Esophagus muscularis mucosa (tissue), 4 donors: ENCODE data around the gene ATP8B2. TPM values are rescaled to one million over a fixed set of nuclear protein-coding genes. Genes with fewer than 3 reads are reported as not detected.

Source experiments
- DNase-seq: peaks from one replicate; pipeline ENCODE4 v3.0.0-alpha.2; 2017; ENCODE audit errors: extremely low spot score
- H3K27ac ChIP-seq, 4 donors: fragments of 200-600 bp; sonication (generic); replicated peaks in 1 of 4; 1 replicate in 3 of 4; 2 replicates in 1 of 4; pipeline ENCODE4 v1.5.1; 2016 to 2019; ENCODE audit warnings: mild to moderate bottlenecking in 1 of 4
- H3K27me3 ChIP-seq, 4 donors: fragments of 200-600 bp; sonication (generic); one replicate each; pipeline versions ENCODE4 v1.5.1 to v1.6.0; 2016 to 2019
- H3K36me3 ChIP-seq, 4 donors: fragments of 200-600 bp; sonication (generic); one replicate each; pipeline ENCODE4 v1.5.1; 2016 to 2019
- H3K4me1 ChIP-seq, 4 donors: fragments of 200-600 bp; sonication (generic); one replicate each; pipeline ENCODE4 v1.5.1; 2016 to 2019
- H3K4me3 ChIP-seq, 4 donors: fragments of 200-600 bp; sonication (generic); 1 replicate in 2 of 4; 2 replicates in 2 of 4; pipeline ENCODE4 v1.5.1; 2016 to 2019; ENCODE audit warnings: mild to moderate bottlenecking in 4 of 4, moderate library complexity in 1 of 4
- H3K9me3 ChIP-seq, 4 donors: fragments of 200-600 bp; sonication (generic); 1 replicate in 3 of 4; 2 replicates in 1 of 4; pipeline ENCODE4 v1.5.1; 2016 to 2019
- EP300 ChIP-seq: sonication (generic); formaldehyde crosslinking; IDR thresholded peaks from one replicate; pipeline ENCODE4 v1.6.1; 2017; ENCODE audit warnings: antibody characterized with exemption
- POLR2A ChIP-seq: fragments of 450-650 bp; IDR thresholded peaks from one replicate; pipeline ENCODE4 v1.6.1; 2017; ENCODE audit warnings: antibody characterized with exemption, moderate library complexity, mild to moderate bottlenecking, low read depth
- POLR2AphosphoS5 ChIP-seq, 2 donors: sonication (generic); formaldehyde crosslinking; IDR thresholded peaks; one replicate each; pipeline ENCODE4 v1.6.1; 2017; ENCODE audit warnings: antibody characterized with exemption in 2 of 2
- WGBS: methylation state at CpG from one replicate; pipeline ENCODE4 v1.1.5; 2018; 5-methylcytosine and 5-hydroxymethylcytosine counted together
- intact Hi-C: fragments of 100-400 bp; cut with DNase I; formaldehyde crosslinking; loops from one replicate; pipeline ENCODE4 v1.15.1; 2023
- small RNA-seq, 3 donors: library from RNA; depleted of rRNA; stranded (forward); fragments of <200 nt; gene quantifications; one replicate each; pipeline ENCODE3, GENCODE V24; 2016
- total RNA-seq, 4 donors: library from RNA; depleted of rRNA; stranded (reverse); fragments of >200 nt; gene quantifications; one replicate each; pipeline versions ENCODE4 v1.1.0 to v1.2.1, GENCODE V29; 2016
- TF ChIP-seq, protein P1 (sequence below), 3 experiments: fragments of 200-600 bp in 2 of 3; fragments of 450-650 bp in 1 of 3; sonication (generic) in 2 of 3; IDR thresholded peaks; one replicate each; pipeline ENCODE4 v1.5.1; 2017 to 2019; ENCODE audit warnings: antibody characterized with exemption in 3 of 3, mild to moderate bottlenecking in 2 of 3, moderate library complexity in 1 of 3

ATP8B2 gene
- total RNA-seq, 4 donors from 2014 or later, result 108 to 178 (median 128) TPM

DNA sequence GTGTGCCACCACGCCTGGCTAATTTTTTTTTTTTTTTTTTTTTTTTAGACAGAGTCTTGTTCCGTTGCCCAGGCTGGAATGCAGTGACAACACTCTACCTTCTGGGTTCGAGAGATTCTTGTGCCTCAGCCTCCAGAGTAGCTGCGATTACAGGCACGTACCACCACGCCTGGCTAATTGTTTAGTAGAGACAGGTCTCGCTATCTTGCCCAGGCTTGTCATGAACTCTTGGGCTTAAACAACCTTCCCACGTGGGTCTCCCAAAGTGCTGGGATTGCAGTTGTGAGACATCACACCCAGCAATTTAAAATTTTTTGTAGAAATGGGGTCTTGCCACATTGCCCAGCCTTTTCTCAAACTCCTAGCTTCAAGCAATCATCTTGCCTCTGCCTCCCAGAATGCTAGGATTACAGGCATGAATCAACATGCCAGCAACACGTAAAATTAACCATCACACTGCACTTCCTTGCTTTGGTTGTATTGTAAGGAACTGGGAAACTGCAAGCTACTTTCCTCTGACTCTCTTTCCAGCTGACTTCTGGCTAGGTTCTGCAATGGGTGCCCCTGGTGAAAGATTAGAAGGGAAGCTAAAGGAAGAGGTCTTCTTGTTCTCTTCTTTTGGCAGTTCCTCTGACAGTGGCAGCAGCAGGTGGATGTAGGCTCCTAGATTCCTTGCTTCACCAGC lies 65.9 kb downstream of the ATP8B2 start:
- no peak for TF ChIP-seq POLR2AphosphoS5 (IDR thresholded peaks at IDR 0.05)
- Histone ChIP-seq H3K4me1 (no peaks in the 10 kb centered on the region), H3K27ac (no peak overlapping the region), H3K36me3 (no peaks in the 10 kb centered on the region), H3K9me3 (no peaks in the 10 kb centered on the region), H3K4me3 (no peak overlapping the region), H3K27me3 (no peaks in the 10 kb centered on the region)
- WGBS, result 82% methylated on average over 9 of the region's 9 CpGs
- intact Hi-C loops, result no loop called here
- no peak for DNase-seq

DNA sequence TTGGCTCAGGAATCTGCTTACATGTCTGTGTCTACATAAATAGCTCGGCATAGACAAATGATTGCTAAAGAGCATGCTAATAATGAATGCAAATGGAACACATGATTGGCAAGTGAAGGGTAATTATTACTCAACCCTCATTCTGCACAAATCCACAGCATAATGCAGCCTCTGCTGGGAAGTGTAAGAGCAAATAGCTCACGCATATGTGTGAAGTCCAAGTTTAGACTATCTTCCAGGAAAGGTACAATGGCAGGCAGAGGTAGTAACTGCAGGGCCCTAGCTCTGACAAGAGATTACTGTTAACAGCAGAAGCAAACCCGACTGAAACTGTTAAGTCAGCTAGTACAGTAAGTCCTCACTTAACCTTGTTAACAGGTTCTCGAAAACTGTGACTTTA lies 72.8 kb downstream of the ATP8B2 start:
- Histone ChIP-seq H3K36me3 (no peaks in the 10 kb centered on the region), H3K27me3 (no peaks in the 10 kb centered on the region), H3K9me3 (no peaks in the 10 kb centered on the region), H3K27ac (no peak overlapping the region), H3K4me3 (no peak overlapping the region), H3K4me1 (no peaks in the 10 kb centered on the region)
- WGBS, result 73% methylated on average over 4 of the region's 4 CpGs
- TF ChIP-seq POLR2AphosphoS5 (IDR thresholded peaks at IDR 0.05), result no peak
- no peak for TF ChIP-seq EP300
- TF ChIP-seq, protein P1, sequence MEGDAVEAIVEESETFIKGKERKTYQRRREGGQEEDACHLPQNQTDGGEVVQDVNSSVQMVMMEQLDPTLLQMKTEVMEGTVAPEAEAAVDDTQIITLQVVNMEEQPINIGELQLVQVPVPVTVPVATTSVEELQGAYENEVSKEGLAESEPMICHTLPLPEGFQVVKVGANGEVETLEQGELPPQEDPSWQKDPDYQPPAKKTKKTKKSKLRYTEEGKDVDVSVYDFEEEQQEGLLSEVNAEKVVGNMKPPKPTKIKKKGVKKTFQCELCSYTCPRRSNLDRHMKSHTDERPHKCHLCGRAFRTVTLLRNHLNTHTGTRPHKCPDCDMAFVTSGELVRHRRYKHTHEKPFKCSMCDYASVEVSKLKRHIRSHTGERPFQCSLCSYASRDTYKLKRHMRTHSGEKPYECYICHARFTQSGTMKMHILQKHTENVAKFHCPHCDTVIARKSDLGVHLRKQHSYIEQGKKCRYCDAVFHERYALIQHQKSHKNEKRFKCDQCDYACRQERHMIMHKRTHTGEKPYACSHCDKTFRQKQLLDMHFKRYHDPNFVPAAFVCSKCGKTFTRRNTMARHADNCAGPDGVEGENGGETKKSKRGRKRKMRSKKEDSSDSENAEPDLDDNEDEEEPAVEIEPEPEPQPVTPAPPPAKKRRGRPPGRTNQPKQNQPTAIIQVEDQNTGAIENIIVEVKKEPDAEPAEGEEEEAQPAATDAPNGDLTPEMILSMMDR (IDR thresholded peaks at IDR 0.05), result no peak
- no peak for TF ChIP-seq POLR2A
- no peak for DNase-seq
- intact Hi-C loops, result no loop called here

DNA sequence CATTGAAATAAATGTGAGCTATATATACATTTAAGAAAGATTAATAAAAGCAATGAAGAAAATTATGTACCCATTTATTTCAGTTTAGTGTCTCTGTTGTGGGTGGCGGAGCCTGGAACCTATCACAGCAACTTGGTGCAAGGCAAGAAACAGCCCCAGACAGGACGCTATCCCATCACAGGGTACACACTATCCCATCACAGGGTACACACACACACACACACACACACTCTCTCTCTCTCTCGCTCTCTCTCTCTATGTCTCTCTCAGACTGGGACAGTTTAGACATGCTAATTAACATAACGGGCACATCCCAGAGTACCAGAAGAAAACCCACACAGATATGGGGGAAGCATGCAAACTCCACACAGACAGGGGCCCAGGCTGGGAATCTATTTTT lies 73.4 kb downstream of the ATP8B2 start:
- H3K27ac ChIP-seq, result no peak overlapping the region
- no peak overlapping the region for H3K4me3 ChIP-seq
- H3K4me1 ChIP-seq, result no peaks in the 10 kb centered on the region
- no peak for TF ChIP-seq EP300
- TF ChIP-seq POLR2A, result no peak
- no peak for TF ChIP-seq POLR2AphosphoS5 (IDR thresholded peaks at IDR 0.05)
- TF ChIP-seq, protein P1 (IDR thresholded peaks at IDR 0.05), result no peak
- intact Hi-C loops, result no loop called here
- no peaks in the 10 kb centered on the region for H3K36me3 ChIP-seq
- no peaks in the 10 kb centered on the region for H3K27me3 ChIP-seq
- DNase-seq, result no peak
- WGBS, result 93% methylated on average over 4 of the region's 4 CpGs
- H3K9me3 ChIP-seq, result no peaks in the 10 kb centered on the region

DNA sequence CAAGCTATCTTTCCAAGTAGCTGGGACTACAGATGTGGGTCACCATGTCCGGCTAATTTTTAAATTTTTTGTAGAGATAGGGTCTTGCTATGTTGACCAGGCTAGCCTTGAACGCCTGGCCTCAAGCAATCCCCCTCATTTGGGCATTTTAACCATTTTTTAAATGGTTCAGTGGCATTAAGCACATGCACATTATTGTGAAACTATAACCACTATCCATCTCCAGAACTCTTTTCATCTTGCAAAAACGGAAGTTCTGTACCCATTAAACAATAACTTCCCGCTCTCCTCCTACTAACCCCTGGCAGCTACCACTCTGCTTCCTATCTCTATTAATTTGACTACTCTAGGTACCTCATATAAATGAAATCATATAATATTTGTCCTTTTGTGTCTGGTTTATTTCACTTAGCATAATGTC lies 75.1 kb downstream of the ATP8B2 start:
- 75% methylated on average over 4 of the region's 4 CpGs for WGBS
- no peaks in the 10 kb centered on the region for H3K27me3 ChIP-seq
- no peak overlapping the region for H3K27ac ChIP-seq
- DNase-seq, result no peak
- peaks cover 8 to 10% (median 8%) of the 10 kb centered on the region in 4 donors for H3K4me1 ChIP-seq
- no peak overlapping the region for H3K4me3 ChIP-seq
- H3K36me3 ChIP-seq, result no peaks in the 10 kb centered on the region
- TF ChIP-seq, protein P1 (IDR thresholded peaks at IDR 0.05), result no peak
- TF ChIP-seq EP300, result no peak
- no peak for TF ChIP-seq POLR2A
- no peak for TF ChIP-seq POLR2AphosphoS5 (IDR thresholded peaks at IDR 0.05)
- H3K9me3 ChIP-seq, result no peaks in the 10 kb centered on the region
- intact Hi-C loops, result loop anchor here (10.0 kb wide), 2 partner anchors 46 to 154 kb away; partner anchors contain the start of gene UBE2Q1

Small RNAs within 50 kb of the gene (small RNA-seq; reads per million reads assigned to genes)
- gene RF00273, result 0 to 0.08 (median 0) reads per million in 3 donors
- gene RNU6-121P, result 0 reads per million in 3 donors
- 0 reads per million in 3 donors for gene RNU6-239P
- gene RNU7-57P, result 0 reads per million in 3 donors

Other genes starting within 250 kb of the ATP8B2 start
- gene NUP210L, start 170.5 kb upstream of the ATP8B2 start, total RNA-seq, result not detected
- 100 to 1,000 TPM in 3 of 4 donors, 10 to 100 TPM in 1; 75.6 to 205 (median 131) TPM for gene TPM3, start 133.4 kb upstream of the ATP8B2 start, total RNA-seq
- gene CFAP141, start 119.2 kb upstream of the ATP8B2 start, total RNA-seq, result not detected
- 10 to 100 TPM; 53.6 to 79.7 (median 63.4) TPM for gene UBAP2L, start 104.6 kb upstream of the ATP8B2 start, total RNA-seq
- 100 to 1,000 TPM in 2 of 4 donors, 10 to 100 TPM in 2; 71.0 to 127 (median 104) TPM for gene HAX1, start 52.9 kb upstream of the ATP8B2 start, total RNA-seq
- not detected for gene AQP10, start 4.4 kb upstream of the ATP8B2 start, total RNA-seq
- 10 to 100 TPM; 44.4 to 61.1 (median 54.9) TPM for gene IL6R, start 79.8 kb downstream of the ATP8B2 start, total RNA-seq
- 1 to 10 TPM; 2.3 to 5.0 (median 4.3) TPM for gene TDRD10, start 176.7 kb downstream of the ATP8B2 start, total RNA-seq
- gene SHE, start 176.9 kb downstream of the ATP8B2 start, total RNA-seq, result 10 to 100 TPM; 12.5 to 17.0 (median 12.6) TPM
- 10 to 100 TPM; 23.7 to 41.3 (median 31.3) TPM for gene UBE2Q1, start 233.1 kb downstream of the ATP8B2 start, total RNA-seq
- gene CHRNB2, start 242.3 kb downstream of the ATP8B2 start, total RNA-seq, result under 1 TPM; under 0.01 to 0.65 (median 0.19) TPM